Peyer's patch (tissue), 4 donors: ENCODE results near the gene FAM43B. TPM values are rescaled to one million over a fixed set of nuclear protein-coding genes. Genes with fewer than 3 reads are reported as not detected.

Experiments used
- DNase-seq, 3 donors: peaks; one replicate each; pipeline ENCODE4 v3.0.0-alpha.2; 2017 to 2019
- H3K27ac ChIP-seq, 4 donors: fragments of 200-600 bp; sonication (generic); one replicate each; pipeline ENCODE4 v1.5.1; 2016 to 2019
- H3K27me3 ChIP-seq, 2 donors: fragments of 200-600 bp; sonication (generic); one replicate each; pipeline ENCODE4 v1.5.1; 2019
- H3K36me3 ChIP-seq, 3 donors: fragments of 200-600 bp; sonication (generic); one replicate each; pipeline ENCODE4 v1.5.1; 2016 to 2019
- H3K4me1 ChIP-seq, 4 donors: fragments of 200-600 bp; sonication (generic); one replicate each; pipeline ENCODE4 v1.5.1; 2016 to 2019
- H3K4me3 ChIP-seq, 4 donors: fragments of 200-600 bp; sonication (generic); 1 replicate in 3 of 4; 2 replicates in 1 of 4; pipeline ENCODE4 v1.5.1; 2016 to 2019; ENCODE audit warnings: mild to moderate bottlenecking in 1 of 4
- H3K9me3 ChIP-seq, 4 donors: fragments of 200-600 bp; sonication (generic); one replicate each; pipeline ENCODE4 v1.5.1; 2016 to 2019; ENCODE audit warnings: mild to moderate bottlenecking in 1 of 4
- CTCF ChIP-seq, 6 experiments: fragments of 450-650 bp in 4 of 6; fragments of 200-600 bp in 2 of 6; sonication (generic) in 1 of 6; IDR thresholded peaks; one replicate each; pipeline ENCODE4 v1.5.1; 2017 to 2019; ENCODE audit warnings: antibody characterized with exemption in 6 of 6, mild to moderate bottlenecking in 3 of 6, moderate library complexity in 1 of 6
- POLR2A ChIP-seq, 2 donors: fragments of 450-650 bp; IDR thresholded peaks; one replicate each; pipeline ENCODE4 v1.5.1; 2017; ENCODE audit warnings: antibody characterized with exemption in 2 of 2, mild to moderate bottlenecking in 2 of 2, moderate library complexity in 2 of 2
- total RNA-seq, 4 donors: library from RNA; depleted of rRNA; stranded (reverse); fragments of >200 nt; gene quantifications; one replicate each; pipeline ENCODE4 v1.1.0, GENCODE V29; 2016

The FAM43B gene
- total RNA-seq, 4 donors from 2014 or later, result not detected

- Histone ChIP-seq H3K27me3 (no peaks in the 10 kb centered on the region), H3K9me3 (no peaks in the 10 kb centered on the region), H3K27ac (peak overlapping the region in 2 of 4 donors; percentile 57 to 77), H3K4me3 (no peak overlapping the region), H3K4me1 (peaks cover 0 to 7% (median 0%) of the 10 kb centered on the region in 4 donors), H3K36me3 (no peaks in the 10 kb centered on the region)
- DNase-seq, result peak in 1 of 3 donors; percentile 69
- no peak for TF ChIP-seq CTCF (IDR thresholded peaks at IDR 0.05)
- TF ChIP-seq POLR2A (IDR thresholded peaks at IDR 0.05), result no peak
Observed at GRCh38 chr1:20603504-20604464, 51.4 kb downstream of the FAM43B start.

Other genes starting within 250 kb of the FAM43B start
- 10 to 100 TPM; 18.2 to 89.7 (median 75.1) TPM for gene CAMK2N1, start 66.4 kb upstream of the FAM43B start, total RNA-seq
- gene MUL1, start 44.4 kb upstream of the FAM43B start, total RNA-seq, result 10 to 100 TPM in 3 of 4 donors, 1 to 10 TPM in 1; 5.8 to 42.9 (median 28.7) TPM
- gene CDA, start 36.5 kb downstream of the FAM43B start, total RNA-seq, result 10 to 100 TPM in 3 of 4 donors, not detected in 1; 33.9 to 47.1 (median 39.1) TPM
- 10 to 100 TPM; 71.8 to 96.1 (median 89.4) TPM for gene PINK1, start 80.9 kb downstream of the FAM43B start, total RNA-seq
- 100 to 1,000 TPM in 3 of 4 donors, 10 to 100 TPM in 1; 44.6 to 145 (median 126) TPM for gene DDOST, start 108.8 kb downstream of the FAM43B start, total RNA-seq
- 10 to 100 TPM in 1 of 4 donors, 1 to 10 TPM in 2, under 1 TPM in 1; 0.80 to 10.3 (median 2.2) TPM for gene KIF17, start 165.4 kb downstream of the FAM43B start, total RNA-seq
- not detected for gene SH2D5, start 180.1 kb downstream of the FAM43B start, total RNA-seq
- 1,000 to 10,000 TPM in 1 of 4 donors, 100 to 1,000 TPM in 3; 259 to 1,144 (median 287) TPM for gene HP1BP3, start 234.7 kb downstream of the FAM43B start, total RNA-seq